ENCODE data around the gene DMBT1.

DMBT1 gene

GRCh38 chr10:122657729-122658128, 97.2 kb downstream of the DMBT1 start:
- no peaks in the 10 kb centered on the region for H3K4me1 Mint-ChIP-seq (ENCODE audit: low read depth)
- no peaks in the 10 kb centered on the region for H3K36me3 Mint-ChIP-seq (ENCODE audit: low read depth)

GRCh38 chr10:122658356-122659049, 97.9 kb downstream of the DMBT1 start:
- Mint-ChIP-seq H3K27me3 (ENCODE audit: low read depth) (peaks cover 16% of the 10 kb centered on the region), H3K36me3 (ENCODE audit: low read depth) (no peaks in the 10 kb centered on the region), H3K4me3 (no peak overlapping the region), H3K4me1 (ENCODE audit: low read depth) (no peaks in the 10 kb centered on the region), H3K9me3 (no peaks in the 10 kb centered on the region), H3K27ac (no peak overlapping the region)

More at GRCh38 chr10:122657729-122658128, 97.2 kb downstream of the DMBT1 start:
- peaks cover 24% of the 10 kb centered on the region for H3K27me3 Mint-ChIP-seq (ENCODE audit: low read depth)
- no peak overlapping the region for H3K27ac Mint-ChIP-seq
- H3K9me3 Mint-ChIP-seq = no peaks in the 10 kb centered on the region
- no peak overlapping the region for H3K4me3 Mint-ChIP-seq

GRCh38 chr10:122659126-122659525, 98.6 kb downstream of the DMBT1 start:
- no peak overlapping the region for H3K27ac Mint-ChIP-seq
- H3K4me1 Mint-ChIP-seq (ENCODE audit: low read depth) = no peaks in the 10 kb centered on the region
- H3K36me3 Mint-ChIP-seq (ENCODE audit: low read depth) = no peaks in the 10 kb centered on the region
- no peak overlapping the region for H3K4me3 Mint-ChIP-seq
- H3K9me3 Mint-ChIP-seq = no peaks in the 10 kb centered on the region
- H3K27me3 Mint-ChIP-seq (ENCODE audit: low read depth) = peaks cover 13% of the 10 kb centered on the region

GRCh38 chr10:122659651-122660050, 99.1 kb downstream of the DMBT1 start:
- peaks cover 10% of the 10 kb centered on the region for H3K27me3 Mint-ChIP-seq (ENCODE audit: low read depth)
- no peaks in the 10 kb centered on the region for H3K4me1 Mint-ChIP-seq (ENCODE audit: low read depth)
- no peaks in the 10 kb centered on the region for H3K9me3 Mint-ChIP-seq
- H3K36me3 Mint-ChIP-seq (ENCODE audit: low read depth) = no peaks in the 10 kb centered on the region
- no peak overlapping the region for H3K27ac Mint-ChIP-seq
- H3K4me3 Mint-ChIP-seq = no peak overlapping the region

GRCh38 chr10:122660696-122661095, 100.1 kb downstream of the DMBT1 start:
- no peak overlapping the region for H3K4me3 Mint-ChIP-seq
- H3K4me1 Mint-ChIP-seq (ENCODE audit: low read depth) = no peaks in the 10 kb centered on the region
- no peaks in the 10 kb centered on the region for H3K36me3 Mint-ChIP-seq (ENCODE audit: low read depth)
- H3K27me3 Mint-ChIP-seq (ENCODE audit: low read depth) = peaks cover 4% of the 10 kb centered on the region
- H3K9me3 Mint-ChIP-seq = no peaks in the 10 kb centered on the region
- H3K27ac Mint-ChIP-seq = no peak overlapping the region

- H3K27ac Mint-ChIP-seq = no peak overlapping the region
- no peaks in the 10 kb centered on the region for H3K4me1 Mint-ChIP-seq (ENCODE audit: low read depth)
- H3K36me3 Mint-ChIP-seq (ENCODE audit: low read depth) = no peaks in the 10 kb centered on the region
- H3K9me3 Mint-ChIP-seq = no peaks in the 10 kb centered on the region
- H3K4me3 Mint-ChIP-seq = no peak overlapping the region
- peaks cover 4% of the 10 kb centered on the region for H3K27me3 Mint-ChIP-seq (ENCODE audit: low read depth)
These were observed 101.7 kb downstream of the DMBT1 start for GRCh38 chr10:122662231-122662630.

GRCh38 chr10:122663516-122664130, 103.1 kb downstream of the DMBT1 start:
- Mint-ChIP-seq H3K4me1 (ENCODE audit: low read depth) (no peaks in the 10 kb centered on the region), H3K27ac (no peak overlapping the region), H3K36me3 (ENCODE audit: low read depth) (no peaks in the 10 kb centered on the region), H3K4me3 (no peak overlapping the region), H3K9me3 (no peaks in the 10 kb centered on the region), H3K27me3 (ENCODE audit: low read depth) (peaks cover 4% of the 10 kb centered on the region)

GRCh38 chr10:122664501-122664900, 103.9 kb downstream of the DMBT1 start:
- Mint-ChIP-seq H3K27me3 (ENCODE audit: low read depth) (peaks cover 4% of the 10 kb centered on the region), H3K4me1 (ENCODE audit: low read depth) (no peaks in the 10 kb centered on the region), H3K9me3 (no peaks in the 10 kb centered on the region)

GRCh38 chr10:122665329-122665860, 104.8 kb downstream of the DMBT1 start:
- H3K4me1 Mint-ChIP-seq (ENCODE audit: low read depth) = no peaks in the 10 kb centered on the region
- no peak overlapping the region for H3K4me3 Mint-ChIP-seq
- no peaks in the 10 kb centered on the region for H3K36me3 Mint-ChIP-seq (ENCODE audit: low read depth)
- H3K27ac Mint-ChIP-seq = no peak overlapping the region
- H3K27me3 Mint-ChIP-seq (ENCODE audit: low read depth) = peaks cover 4% of the 10 kb centered on the region
- no peaks in the 10 kb centered on the region for H3K9me3 Mint-ChIP-seq

More at GRCh38 chr10:122664501-122664900, 103.9 kb downstream of the DMBT1 start:
- no peak overlapping the region for H3K27ac Mint-ChIP-seq
- H3K4me3 Mint-ChIP-seq = no peak overlapping the region
- no peaks in the 10 kb centered on the region for H3K36me3 Mint-ChIP-seq (ENCODE audit: low read depth)

GRCh38 chr10:122665946-122666345, 105.4 kb downstream of the DMBT1 start:
- H3K36me3 Mint-ChIP-seq (ENCODE audit: low read depth) = no peaks in the 10 kb centered on the region
- peaks cover 9% of the 10 kb centered on the region for H3K27me3 Mint-ChIP-seq (ENCODE audit: low read depth)
- H3K4me1 Mint-ChIP-seq (ENCODE audit: low read depth) = no peaks in the 10 kb centered on the region
- H3K4me3 Mint-ChIP-seq = no peak overlapping the region
- H3K9me3 Mint-ChIP-seq = no peaks in the 10 kb centered on the region
- no peak overlapping the region for H3K27ac Mint-ChIP-seq

- no peaks in the 10 kb centered on the region for H3K4me1 Mint-ChIP-seq (ENCODE audit: low read depth)
- peaks cover 7% of the 10 kb centered on the region for H3K27me3 Mint-ChIP-seq (ENCODE audit: low read depth)
- H3K36me3 Mint-ChIP-seq (ENCODE audit: low read depth) = no peaks in the 10 kb centered on the region
- no peak overlapping the region for H3K4me3 Mint-ChIP-seq
- no peaks in the 10 kb centered on the region for H3K9me3 Mint-ChIP-seq
- H3K27ac Mint-ChIP-seq = no peak overlapping the region
These were observed 108.5 kb downstream of the DMBT1 start for GRCh38 chr10:122669045-122669444.

- no peaks in the 10 kb centered on the region for H3K36me3 Mint-ChIP-seq (ENCODE audit: low read depth)
- no peaks in the 10 kb centered on the region for H3K9me3 Mint-ChIP-seq
- H3K4me1 Mint-ChIP-seq (ENCODE audit: low read depth) = no peaks in the 10 kb centered on the region
- no peak overlapping the region for H3K27ac Mint-ChIP-seq
- H3K27me3 Mint-ChIP-seq (ENCODE audit: low read depth) = peaks cover 7% of the 10 kb centered on the region
- H3K4me3 Mint-ChIP-seq = no peak overlapping the region
These were observed 109.3 kb downstream of the DMBT1 start for GRCh38 chr10:122669842-122670241.

GRCh38 chr10:122671355-122671754, 110.8 kb downstream of the DMBT1 start:
- H3K27me3 Mint-ChIP-seq (ENCODE audit: low read depth) = peaks cover 7% of the 10 kb centered on the region
- no peaks in the 10 kb centered on the region for H3K4me1 Mint-ChIP-seq (ENCODE audit: low read depth)
- H3K36me3 Mint-ChIP-seq (ENCODE audit: low read depth) = no peaks in the 10 kb centered on the region
- H3K27ac Mint-ChIP-seq = no peak overlapping the region
- no peak overlapping the region for H3K4me3 Mint-ChIP-seq
- no peaks in the 10 kb centered on the region for H3K9me3 Mint-ChIP-seq

- H3K4me1 Mint-ChIP-seq (ENCODE audit: low read depth) = no peaks in the 10 kb centered on the region
- H3K4me3 Mint-ChIP-seq = no peak overlapping the region
- no peaks in the 10 kb centered on the region for H3K36me3 Mint-ChIP-seq (ENCODE audit: low read depth)
- H3K27me3 Mint-ChIP-seq (ENCODE audit: low read depth) = peaks cover 7% of the 10 kb centered on the region
- no peaks in the 10 kb centered on the region for H3K9me3 Mint-ChIP-seq
- no peak overlapping the region for H3K27ac Mint-ChIP-seq
These were observed 112.1 kb downstream of the DMBT1 start for GRCh38 chr10:122672655-122673054.

- H3K9me3 Mint-ChIP-seq = no peaks in the 10 kb centered on the region
- no peaks in the 10 kb centered on the region for H3K36me3 Mint-ChIP-seq (ENCODE audit: low read depth)
- no peak overlapping the region for H3K4me3 Mint-ChIP-seq
- H3K4me1 Mint-ChIP-seq (ENCODE audit: low read depth) = no peaks in the 10 kb centered on the region
- H3K27ac Mint-ChIP-seq = no peak overlapping the region
- H3K27me3 Mint-ChIP-seq (ENCODE audit: low read depth) = peaks cover 7% of the 10 kb centered on the region
These were observed 112.7 kb downstream of the DMBT1 start for GRCh38 chr10:122673269-122673668.
